IPS-11a (cell line): Measurements from ENCODE around the gene SYT2.
"Not testable (repeated sequence)": the region's sequence is repeated elsewhere in the genome, so short reads cannot be mapped to it uniquely, and the experiment has no call there.

Source experiments
- H3K4me3 ChIP-seq: one replicate; pipeline ENCODE4 v1.5.1; 2013; ENCODE audit warnings: low read depth, low read length, control low read depth

The SYT2 gene

DNA sequence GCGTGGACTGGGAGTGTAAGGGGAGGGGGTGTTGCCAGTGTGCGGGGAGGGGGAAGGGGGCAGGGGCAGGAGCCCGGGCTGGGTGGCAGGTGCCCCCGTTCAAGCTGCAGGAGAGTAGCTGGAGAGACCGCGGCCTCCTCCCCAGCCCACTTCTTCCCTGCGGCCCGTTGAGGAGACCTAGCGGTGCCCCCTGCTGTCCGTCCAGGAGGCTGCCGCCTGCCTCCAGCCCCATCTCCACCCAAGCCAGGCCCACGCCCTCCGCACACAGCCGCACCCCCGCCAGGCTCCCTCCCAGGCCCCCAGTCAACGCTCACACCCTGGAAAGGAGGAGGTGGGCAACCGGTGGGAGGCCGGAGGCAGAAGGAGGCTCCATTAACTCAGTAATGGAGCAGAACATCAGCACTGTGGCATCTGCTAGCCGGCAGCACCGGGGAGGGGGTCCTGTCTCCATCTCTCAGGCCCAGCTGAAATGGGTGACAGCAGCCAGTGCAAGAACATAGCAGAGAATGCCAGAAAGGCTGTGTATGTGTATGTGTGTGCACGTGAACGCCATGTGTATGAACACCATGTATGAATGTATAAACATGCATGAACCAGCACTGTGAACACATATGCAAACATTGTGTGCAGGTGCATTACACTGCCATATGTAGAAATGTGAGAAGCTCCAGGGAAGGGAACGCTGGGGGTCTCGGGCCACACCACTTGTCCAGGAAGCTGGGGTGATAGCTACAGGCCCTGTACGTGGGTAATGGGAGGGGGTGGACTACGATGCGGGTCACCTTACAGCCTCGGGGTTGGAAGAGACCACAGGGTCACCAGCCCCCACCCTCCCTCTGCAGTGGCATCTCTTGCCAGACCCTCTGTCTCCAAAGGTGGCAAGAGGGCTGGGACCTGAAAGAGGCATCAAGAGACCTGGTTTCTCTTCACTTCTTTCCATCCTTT lies 84.6 kb downstream of the SYT2 start:
- H3K4me3 ChIP-seq, result no peak overlapping the region

DNA sequence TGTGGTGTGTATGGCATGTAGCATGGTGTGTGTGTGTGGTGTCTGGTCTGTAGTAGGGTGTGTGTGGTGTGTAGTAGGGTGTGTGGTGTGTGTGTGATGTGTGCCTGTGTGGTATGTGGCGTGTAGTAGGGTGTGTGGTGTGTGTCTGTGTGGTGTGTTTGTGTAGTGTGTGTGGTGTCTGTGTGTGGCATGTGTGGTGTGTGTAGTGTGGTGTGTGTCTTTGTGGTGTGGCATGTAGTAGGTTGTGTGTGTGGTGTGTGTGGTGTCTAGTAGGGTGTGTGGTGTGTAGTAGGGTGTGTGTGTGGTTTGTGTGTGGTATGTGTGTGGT lies 85.5 kb downstream of the SYT2 start:
- no peak overlapping the region for H3K4me3 ChIP-seq

DNA sequence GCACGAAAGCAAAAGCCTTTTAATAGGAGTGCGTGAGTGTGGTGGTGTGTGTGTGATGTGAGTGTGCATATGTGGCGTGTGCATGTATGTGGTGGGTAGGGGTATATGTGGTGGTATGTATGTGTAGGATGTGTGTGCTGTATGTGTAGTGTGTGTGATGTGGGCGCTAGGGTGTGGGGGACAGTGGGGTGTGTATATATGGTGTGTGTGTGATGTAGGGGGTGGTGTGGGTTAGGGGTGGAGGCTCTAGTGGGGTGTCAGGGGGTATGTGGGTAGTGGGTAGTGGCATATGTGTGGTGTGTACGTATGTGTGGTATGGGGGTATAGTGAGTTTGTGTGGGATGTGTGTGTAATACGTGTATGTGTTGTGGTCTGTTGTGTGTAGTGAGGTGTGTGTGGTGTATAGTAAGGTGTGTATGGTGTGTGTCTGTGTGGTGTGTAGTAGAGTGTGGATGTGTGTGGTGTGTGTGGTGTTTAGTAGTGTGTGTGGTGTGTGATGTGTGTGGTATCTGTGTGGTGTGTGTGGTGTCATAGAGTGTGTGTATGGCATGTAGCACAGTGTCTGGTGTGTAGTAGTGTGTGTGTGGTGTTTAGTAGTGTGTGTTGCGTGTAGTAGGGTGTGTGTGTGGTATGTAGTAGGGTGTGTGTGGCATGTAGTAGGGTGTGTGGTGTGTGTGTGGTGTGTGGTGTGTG lies 86.0 kb downstream of the SYT2 start:
- no peak overlapping the region for H3K4me3 ChIP-seq

DNA sequence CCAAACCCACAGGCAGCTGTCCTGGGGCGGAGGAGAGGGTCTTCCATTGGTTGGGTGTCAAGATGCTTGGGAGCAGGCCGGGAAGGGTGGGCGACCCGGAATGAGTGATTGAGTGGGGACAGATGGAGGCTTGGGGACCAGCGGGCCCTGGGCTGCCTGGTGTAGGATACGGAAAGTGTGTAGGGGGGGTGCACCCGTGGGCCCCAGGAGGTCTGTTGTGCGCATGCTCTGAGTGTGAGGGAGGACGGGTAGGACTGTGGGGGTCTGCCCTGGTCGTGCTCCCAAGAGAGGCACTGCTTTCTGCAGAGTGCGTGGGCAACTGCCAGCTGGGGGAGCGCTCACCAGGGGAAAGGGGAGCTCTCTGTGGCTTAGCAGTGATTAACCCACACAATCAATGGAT lies 86.8 kb downstream of the SYT2 start:
- not testable (repeated sequence) for H3K4me3 ChIP-seq

DNA sequence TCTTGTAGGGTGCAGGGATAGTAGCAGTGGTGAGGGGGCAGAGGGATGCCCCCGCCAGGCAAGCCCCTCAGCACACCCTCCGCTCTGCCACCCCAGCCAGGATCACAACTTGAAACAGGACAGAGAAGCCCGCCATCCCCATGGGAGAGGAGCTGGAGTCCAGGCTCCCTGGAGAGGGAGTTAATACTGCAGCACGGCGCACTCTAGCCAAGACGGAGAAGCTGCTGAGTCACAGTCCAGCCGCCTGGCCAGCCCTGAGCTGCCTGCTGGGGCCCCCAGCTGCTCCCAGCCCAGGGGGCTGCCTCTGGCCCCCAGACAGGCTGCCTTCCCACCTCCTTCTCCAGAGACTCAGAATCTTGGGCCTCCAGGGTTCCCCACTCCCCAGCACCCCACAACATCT lies 87.2 kb downstream of the SYT2 start:
- H3K4me3 ChIP-seq, result no peak overlapping the region

DNA sequence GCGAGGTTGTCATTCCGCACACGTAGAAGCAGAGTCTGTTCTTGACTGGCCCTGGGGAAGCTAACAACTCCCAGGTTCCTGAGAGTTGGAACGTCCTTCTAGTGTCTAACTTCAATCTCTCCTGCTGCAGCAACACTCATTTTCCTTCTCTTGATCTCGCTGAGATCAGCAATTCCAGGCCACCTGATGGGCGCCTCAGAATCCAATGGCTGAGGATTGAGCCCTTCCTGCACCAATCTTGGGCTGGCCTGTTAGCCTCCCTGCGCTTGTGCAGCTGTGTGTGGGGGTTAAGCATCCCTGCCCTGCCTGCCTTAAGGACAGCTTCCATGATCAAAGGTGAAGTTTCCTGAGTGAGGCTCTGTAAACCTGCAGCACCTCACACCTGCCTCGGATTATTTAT lies 87.9 kb downstream of the SYT2 start:
- no peak overlapping the region for H3K4me3 ChIP-seq

DNA sequence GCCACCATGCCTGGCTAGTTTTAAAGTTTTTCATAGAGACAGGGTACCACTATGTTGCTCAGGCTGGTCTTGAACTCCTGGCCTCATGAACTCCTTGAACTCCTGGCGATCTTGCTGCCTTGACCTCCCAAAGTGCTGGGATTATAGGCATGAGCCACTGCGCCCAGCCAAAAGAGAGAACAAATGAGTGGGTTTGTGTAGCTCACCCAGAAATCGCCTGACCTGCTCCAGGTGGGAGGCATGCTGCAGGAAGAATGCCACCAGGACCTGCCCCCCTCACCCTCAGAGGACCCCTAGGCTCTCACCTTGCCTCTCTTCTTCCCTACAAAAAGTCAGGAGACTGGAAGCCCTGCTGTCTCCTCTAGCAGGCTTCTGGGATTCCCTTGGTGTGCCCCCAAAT lies 88.8 kb downstream of the SYT2 start:
- H3K4me3 ChIP-seq, result no peak overlapping the region

DNA sequence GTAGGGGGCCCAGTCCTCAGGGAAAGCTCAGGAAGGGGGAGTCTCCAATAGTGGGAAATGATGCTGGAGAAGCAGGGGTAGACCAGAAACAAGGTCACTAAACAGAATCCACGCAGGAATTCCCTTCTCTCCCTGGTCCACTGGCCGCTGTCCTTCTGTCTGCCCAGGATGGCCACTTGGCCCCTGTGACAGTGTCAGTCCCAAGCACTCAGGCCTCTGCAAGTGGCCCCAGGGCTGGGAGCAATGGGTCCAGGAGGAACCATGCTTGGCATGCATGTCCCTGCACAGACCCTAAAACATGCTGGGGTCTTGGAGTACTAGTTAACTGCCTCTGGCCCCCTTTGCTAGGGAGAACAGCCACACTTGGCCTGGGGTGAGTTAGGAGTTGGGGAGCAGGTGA lies 90.2 kb downstream of the SYT2 start:
- H3K4me3 ChIP-seq, result not testable (repeated sequence)

DNA sequence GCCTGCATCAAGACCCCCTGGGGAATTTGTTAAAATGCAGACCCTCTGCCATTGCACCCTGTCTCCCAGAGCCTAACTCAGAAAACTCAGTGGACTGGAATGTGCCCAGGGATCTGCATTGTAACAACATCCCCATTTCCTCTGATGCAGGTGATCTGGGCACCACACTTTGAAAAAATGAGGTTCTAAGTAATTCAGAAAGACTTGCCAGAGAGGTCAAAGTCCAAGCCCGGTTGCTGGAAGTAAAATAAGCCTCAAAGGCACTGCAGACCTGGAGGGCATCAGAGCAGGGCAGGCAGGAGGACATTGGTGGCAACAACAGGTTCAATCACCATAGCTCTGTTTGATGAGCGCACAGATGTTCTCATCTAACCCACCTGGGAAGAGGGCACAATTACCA lies 90.7 kb downstream of the SYT2 start:
- no peak overlapping the region for H3K4me3 ChIP-seq

DNA sequence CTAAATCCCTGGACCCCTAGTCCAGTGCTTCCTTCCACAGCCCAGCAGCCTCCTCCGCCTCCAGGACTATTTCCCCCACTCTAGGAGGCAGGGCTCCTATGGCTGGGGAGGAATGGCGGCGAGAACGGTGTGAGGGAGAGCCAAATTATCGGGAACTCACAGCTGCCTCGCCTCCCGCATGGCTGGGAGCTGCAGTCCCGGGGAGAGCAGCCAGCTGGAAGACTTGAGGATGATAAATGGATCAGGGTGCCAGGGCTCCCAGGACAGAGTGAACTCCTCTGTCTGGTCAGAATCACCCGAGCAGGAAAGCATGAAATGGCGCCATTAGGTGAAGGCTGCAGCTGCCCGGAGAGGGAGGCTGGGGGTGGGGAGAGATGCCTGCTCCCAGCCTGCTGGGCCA lies 91.2 kb downstream of the SYT2 start:
- not testable (repeated sequence) for H3K4me3 ChIP-seq

DNA sequence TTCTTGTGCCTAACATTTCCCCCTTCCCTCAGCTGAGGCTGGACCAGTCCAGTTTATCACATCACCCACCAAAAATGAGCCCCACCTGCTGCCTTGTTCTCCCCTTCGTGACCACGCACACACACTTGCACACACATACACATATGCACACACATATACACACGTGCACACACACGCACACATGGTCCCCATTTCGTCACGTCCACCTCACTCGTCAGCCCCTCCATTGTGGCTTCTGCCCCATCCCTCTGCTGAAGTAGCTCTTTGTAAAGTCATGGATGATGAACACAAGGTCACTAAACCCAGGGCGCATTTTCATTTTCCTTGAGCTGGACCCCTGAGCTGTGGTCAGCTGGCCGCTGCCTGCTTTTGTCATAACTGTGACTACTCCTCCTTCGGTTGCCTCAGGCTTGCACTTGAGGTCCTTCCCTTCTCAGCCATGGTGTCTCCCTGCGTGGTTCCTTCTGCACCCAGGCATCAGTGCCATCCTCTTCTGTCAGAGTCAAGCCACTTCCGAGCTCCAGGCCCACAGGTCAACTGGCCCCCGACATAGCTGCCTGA lies 93.8 kb downstream of the SYT2 start:
- no peak overlapping the region for H3K4me3 ChIP-seq

DNA sequence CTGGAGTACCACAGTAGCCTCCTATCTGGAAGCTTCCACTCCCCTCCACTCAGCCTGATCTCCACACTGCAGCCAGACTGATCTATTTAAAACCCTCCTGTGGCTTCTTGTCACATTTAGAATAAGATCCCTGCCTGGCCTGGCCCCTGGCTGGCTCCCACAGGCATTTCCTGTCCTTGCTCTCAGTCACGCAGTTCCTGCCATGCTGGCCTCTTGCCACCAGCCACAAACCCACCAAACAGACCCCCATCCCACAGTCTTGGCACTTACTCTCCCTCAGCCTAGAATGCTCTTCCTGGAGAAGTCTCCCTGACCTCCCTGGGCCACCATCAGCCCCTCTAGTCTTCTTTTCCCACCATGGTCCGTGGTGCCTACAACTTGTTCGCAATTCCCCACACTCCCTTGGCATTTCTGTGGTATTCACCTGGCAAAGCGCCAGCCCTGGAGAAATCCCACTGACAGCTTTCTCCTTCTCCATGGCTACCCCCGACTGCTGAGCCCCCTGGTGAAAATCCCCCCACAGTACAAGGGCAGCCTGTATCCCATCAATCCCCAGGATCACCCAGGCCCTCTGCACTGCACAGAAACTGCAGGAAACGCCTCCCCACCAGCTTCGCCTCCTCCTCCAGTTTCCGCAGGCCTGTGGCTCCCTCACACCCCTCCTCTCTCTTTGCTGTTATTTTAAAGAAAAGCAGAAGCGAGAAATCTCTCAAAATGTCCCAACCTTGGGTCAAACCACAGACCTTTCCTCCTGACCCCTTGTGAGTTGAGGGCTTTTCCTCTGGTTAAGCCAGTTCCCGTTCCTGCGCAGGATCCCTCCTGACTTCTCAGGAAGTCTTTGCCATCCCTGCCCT lies 94.5 kb downstream of the SYT2 start:
- no peak overlapping the region for H3K4me3 ChIP-seq

DNA sequence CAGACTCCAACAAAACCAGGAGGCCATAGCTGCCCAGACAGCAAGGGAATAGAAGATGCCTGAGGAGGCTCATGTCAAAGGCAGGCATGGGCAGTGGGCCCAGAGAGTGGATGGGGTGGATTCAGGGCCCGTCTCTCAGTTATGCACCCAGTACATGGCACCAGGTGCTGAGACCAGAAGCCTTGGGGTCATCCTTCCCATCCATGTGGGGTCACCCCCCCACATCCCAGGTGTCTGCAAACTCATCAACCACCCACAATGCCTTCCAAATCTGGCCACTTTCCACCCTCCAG lies 95.1 kb downstream of the SYT2 start:
- not testable (repeated sequence) for H3K4me3 ChIP-seq

DNA sequence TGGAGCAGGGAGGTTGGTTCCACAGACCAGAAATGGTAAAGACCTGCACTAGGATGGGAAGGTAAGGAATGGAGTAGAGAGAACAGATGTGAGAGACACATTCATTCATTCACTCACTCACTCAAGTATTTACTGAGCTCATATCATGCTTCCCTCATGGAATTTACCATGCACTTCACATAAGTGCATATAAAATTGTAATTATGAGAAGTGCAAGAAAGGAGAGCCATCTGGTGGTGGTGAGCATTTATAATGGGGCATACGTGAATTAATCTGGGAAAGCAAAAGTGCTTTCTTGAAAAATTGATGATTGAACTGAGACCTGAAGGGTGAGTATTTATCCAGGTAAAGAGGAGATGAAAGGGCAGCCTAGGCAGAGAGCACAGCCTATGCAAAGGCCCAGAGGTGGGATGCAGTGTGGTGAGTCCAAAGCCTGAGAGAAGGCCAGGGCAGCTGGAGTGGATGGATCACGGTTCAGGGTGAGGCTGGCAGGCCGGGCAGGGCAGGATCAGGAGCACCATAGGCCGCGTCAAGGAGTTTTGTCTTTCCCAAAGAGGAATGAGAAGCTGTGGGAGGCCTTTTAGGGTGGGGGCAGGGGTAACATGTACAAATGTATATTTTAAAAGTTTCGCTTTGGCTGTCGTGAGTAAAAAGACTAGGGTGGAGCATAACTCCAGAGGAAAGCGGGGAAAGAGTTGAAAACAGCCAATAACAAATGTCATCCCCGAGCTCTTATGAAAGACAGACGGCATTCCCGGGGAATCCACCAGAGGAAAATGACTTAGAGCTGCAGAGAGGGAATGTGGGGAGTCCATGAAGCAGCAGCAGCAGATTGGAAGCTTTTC lies 95.7 kb downstream of the SYT2 start:
- H3K4me3 ChIP-seq, result not testable (repeated sequence)

DNA sequence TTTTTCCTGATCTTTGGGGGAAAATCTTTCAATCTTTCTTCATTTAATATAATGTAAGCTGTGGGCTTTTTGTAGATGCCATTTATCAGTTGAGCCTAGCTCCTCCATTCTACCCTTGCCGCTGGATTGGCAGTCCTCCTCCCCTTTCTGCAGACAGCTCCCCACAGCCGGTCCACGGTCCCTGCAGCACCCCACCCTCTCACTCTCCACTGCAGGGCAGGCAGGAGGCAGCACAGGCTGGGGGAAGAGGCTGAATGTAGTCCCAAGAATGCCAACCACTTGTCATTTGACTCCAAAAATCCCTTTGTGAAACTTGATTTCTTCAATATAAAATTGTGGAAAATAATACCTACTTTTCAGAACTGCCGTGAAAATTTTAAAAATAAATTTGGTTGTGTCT lies 96.7 kb downstream of the SYT2 start:
- H3K4me3 ChIP-seq, result no peak overlapping the region

DNA sequence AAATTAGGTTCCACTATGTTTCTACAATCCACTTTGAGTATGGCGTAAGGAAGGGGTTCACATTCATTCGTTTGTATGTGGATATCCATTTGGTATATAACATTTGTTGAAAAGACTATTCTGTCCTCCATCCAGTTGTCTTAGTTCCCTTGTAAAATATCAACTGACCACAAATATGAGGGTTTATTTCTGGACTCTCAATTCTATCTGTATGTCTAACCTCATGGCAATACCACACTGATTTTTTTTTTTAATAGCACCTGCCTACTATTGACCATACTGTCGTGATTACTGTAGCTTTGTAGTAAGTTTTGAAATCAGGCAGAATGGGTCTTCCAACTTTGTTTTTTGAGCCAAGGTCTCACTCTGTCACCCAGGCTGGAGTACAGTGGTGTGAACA lies 98.2 kb downstream of the SYT2 start:
- H3K4me3 ChIP-seq, result not testable (repeated sequence)

DNA sequence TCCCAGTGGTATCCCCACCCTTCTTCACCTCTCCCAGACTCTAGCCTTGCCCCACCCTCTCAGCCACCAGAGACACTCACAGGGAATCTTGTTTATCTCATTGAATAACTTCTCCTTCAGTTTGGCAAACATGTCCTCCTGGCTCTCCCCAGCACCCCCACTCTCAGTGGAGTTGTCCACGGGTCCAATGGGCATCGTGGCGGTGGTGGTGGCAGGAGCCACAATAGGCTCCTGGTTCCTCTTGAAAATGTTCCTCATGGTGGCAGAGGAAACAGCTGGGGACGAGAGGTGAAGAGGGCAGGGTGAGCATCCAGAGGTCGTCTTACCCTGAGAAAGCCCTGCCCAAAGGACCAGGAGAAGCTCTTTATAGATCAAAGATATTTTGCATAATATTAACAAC lies 104.7 kb downstream of the SYT2 start:
- no peak overlapping the region for H3K4me3 ChIP-seq

DNA sequence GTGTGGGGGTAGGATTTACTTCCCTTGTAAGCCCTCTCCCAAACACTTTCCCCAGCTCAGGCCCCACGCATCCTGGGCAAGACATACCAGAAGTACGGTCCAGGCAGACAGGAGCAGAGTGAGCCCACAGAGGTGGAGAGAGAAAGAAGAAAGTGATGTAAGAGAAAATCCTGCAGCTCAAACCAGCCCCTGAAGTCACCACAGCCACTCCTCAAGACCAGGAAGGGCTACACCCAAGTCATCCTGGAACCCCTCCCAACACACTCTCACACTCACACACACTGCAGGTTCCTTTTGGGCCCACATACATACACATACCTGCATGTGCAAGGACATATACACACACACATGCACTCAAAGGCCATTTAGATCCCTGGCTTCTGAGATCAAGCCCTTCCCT lies 106.8 kb downstream of the SYT2 start:
- no peak overlapping the region for H3K4me3 ChIP-seq

DNA sequence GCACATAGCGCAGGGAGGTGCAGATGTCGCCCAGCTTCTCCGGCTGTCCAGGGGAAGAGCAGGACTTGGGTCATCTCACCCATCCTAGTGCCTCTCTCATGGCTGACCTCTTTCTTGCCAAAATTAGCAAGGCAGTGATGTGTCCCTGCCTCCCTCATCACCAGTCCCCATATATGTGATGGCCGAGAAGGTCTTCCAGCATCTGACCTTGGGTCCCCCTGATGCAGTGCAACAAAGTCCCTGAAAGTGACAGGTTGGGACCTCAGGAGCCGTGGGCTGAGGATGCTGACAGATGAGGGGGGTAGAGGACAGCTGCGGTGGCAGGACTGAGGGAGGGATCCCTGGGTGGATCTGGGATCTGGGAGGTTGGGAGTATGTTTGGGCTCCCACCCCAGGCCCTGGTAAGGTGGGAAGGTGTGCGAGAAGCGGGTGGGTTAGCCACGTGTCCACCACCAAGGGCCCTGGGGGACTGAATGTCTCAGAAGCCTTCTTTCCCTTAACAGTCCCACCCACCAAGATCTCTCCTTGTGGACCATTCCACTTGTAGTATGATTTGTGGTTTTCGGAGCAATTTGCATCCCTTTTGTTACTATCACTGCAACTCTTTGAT lies 109.7 kb downstream of the SYT2 start:
- no peak overlapping the region for H3K4me3 ChIP-seq
